ENCODE measurements around the gene KRTAP4-7. TPM values are rescaled to one million over a fixed set of nuclear protein-coding genes. Genes with fewer than 3 reads are reported as not detected.
"Not testable (repeated sequence)": the region's sequence is repeated elsewhere in the genome, so short reads cannot be mapped to it uniquely, and the experiment has no call there.

KRTAP4-7 gene
- total RNA-seq, 2 donors from 2014 or later = not detected

DNA sequence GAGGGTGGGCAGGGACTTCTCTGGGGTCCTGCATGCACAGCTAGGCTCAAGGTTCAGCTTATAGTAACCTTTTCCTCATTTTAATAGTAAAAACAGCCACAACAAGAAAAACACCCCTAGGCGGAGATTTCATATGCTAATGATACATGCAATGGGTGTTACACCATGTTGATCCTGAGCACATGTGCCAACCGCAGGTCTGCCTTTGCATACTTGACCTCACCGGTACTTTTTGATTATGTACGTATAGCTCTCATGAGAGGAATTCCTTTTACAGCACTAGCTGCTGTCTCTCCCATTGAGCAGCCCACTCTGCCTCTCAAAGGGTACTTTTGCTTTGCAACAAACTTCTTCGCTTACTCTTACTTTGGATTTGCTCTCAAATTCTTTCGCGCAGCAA is 12.1 kb downstream of the KRTAP4-7 start:
- Histone ChIP-seq H3K27me3 (no peaks in the 10 kb centered on the region), H3K36me3 (no peaks in the 10 kb centered on the region), H3K4me3 (no peak overlapping the region), H3K9me3 (no peaks in the 10 kb centered on the region), H3K4me1 (no peaks in the 10 kb centered on the region), H3K27ac (no peak overlapping the region)
- TF ChIP-seq CTCF (IDR thresholded peaks at IDR 0.05) = no peak
- no peak for DNase-seq (ENCODE audit: low spot score)

DNA sequence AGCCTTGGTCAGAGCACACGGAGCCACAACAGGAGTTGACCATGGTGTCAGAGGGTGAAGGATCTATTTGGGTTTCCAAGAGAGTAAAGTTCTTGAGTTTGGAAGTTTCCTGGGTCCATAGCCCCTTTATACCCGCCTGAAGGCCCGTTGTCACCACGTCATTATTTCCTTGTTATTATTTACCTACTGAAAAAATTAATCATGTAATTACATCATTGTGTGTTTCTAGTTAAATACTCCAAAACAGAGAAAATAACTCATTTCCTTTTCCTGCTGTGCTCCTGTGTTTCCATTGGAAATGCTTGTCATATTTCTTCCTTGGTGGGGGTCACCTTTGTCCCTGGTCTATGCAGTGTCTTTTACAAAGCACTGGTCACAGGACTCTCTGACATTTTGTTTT is 14.1 kb downstream of the KRTAP4-7 start, which contains the start of gene KRTAP4-8:
Gene KRTAP4-8 (minus strand): TSS at position 101 of the 400 bp plus-strand sequence. CDS start 58 bp downstream, at position 43.
- no peak for TF ChIP-seq CTCF (IDR thresholded peaks at IDR 0.05)
- DNase-seq (ENCODE audit: low spot score) = no peak
- no peaks in the 10 kb centered on the region for H3K27me3 ChIP-seq
- H3K36me3 ChIP-seq = no peaks in the 10 kb centered on the region
- no peak within 1 kb of the TSS for H3K27ac ChIP-seq
- H3K4me1 ChIP-seq = no peaks in the 10 kb centered on the region
- no peaks in the 10 kb centered on the region for H3K9me3 ChIP-seq
- no peak within 1 kb of the TSS for H3K4me3 ChIP-seq

DNA sequence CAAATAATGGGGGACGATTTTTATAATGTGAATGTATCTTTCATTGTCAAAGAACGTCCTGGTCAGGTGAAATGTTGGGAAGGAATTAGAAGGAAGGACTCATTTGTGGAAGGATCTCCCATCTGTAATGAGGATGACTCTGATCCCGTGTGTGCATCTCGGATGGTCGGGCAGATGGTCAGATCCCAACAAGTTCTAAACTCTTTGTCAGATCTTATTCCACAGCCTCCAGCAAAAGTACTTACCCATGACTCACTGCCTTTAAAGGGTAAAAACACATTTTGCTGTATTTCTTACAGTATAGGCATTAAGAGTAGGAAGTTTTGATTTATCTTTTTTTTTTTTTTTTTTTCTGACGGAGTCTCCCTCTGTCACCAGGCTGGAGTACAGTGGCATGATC is 14.5 kb downstream of the KRTAP4-7 start:
- Histone ChIP-seq H3K36me3 (no peaks in the 10 kb centered on the region), H3K27ac (no peak overlapping the region), H3K9me3 (no peaks in the 10 kb centered on the region), H3K4me3 (no peak overlapping the region), H3K27me3 (no peaks in the 10 kb centered on the region), H3K4me1 (no peaks in the 10 kb centered on the region)
- no peak for DNase-seq (ENCODE audit: low spot score)
- TF ChIP-seq CTCF (IDR thresholded peaks at IDR 0.05) = no peak

DNA sequence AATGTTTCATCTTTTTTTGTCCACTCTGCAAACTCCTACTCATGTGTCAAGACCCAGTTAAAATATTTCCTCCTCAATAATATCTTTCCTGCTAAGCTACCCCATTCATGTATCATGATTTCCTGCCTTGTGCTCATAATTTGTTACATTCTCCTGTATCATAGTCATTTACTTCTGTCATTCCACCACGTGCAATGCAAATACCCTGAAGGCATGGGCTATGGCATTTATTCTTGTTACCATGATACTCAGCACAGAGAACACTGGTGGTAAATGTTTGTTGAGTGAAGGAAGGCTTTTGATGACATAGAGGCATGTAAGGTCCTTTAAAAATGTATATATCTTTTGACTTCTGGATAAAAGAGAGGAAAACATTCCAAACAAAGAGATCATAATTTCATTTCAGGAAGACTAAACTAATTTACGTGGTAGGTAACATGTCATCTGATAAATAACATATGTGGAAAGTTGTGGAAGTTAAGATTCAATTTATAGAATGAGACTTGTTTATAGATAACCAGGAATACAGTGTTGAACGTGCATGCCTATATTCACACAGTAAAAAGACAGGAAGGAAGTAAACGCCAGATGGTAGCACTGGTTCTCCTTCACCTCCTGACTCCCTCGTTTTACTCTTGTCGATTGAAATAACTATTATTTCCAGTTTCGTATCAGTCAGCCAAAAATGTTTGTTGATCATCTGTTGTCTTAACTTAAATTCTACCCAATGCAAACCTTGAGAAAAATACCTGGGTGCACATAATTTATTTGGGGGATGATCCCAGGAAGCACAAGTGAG is 15.9 kb downstream of the KRTAP4-7 start:
- not testable (repeated sequence) for H3K36me3 ChIP-seq; H3K4me1 ChIP-seq; H3K27ac ChIP-seq; H3K9me3 ChIP-seq; H3K4me3 ChIP-seq; DNase-seq (ENCODE audit: low spot score); H3K27me3 ChIP-seq

DNA sequence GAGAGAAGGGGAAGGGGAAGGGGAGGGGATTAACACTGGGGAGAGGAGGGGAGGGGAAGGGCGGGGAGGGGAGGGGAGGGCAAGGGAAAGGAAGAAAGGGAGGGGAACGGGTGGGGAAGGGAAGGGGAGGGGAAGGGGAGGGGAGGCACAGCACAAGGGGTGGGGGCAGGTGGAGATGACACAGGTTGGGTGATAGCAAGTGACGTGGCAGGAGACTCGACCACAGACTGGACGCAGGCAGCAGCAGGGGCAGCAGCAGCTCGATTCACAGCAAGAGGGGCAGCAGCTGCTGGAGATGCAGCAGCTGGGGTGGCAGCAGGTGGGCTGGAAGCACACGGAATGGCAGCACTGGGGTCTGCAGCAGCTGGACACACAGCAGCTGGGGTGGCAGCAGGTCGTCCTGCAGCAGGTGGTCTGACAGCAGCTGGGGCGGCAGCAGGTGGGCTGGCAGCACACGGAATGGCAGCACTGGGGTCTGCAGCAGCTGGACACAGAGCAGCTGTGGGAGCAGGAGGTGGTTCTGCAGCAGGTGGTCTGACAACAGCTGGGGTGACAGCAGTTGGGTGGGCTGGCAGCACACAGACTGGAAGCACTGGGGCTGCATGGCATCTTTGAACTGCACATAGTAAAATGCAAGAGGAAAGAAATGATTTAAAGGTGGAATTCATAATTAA is 17.8 kb downstream of the KRTAP4-7 start, which contains the start of gene KRTAP4-16:
Gene KRTAP4-16 (minus strand): TSS at position 624 of the 674 bp plus-strand sequence. CDS start 0 bp downstream, at position 624.
- Histone ChIP-seq H3K4me3 (no peak within 1 kb of the TSS), H3K9me3 (no peaks in the 10 kb centered on the region), H3K27me3 (no peaks in the 10 kb centered on the region), H3K4me1 (no peaks in the 10 kb centered on the region), H3K27ac (no peak within 1 kb of the TSS), H3K36me3 (no peaks in the 10 kb centered on the region)
- no peak for DNase-seq (ENCODE audit: low spot score)
- no peak for TF ChIP-seq CTCF (IDR thresholded peaks at IDR 0.05)

DNA sequence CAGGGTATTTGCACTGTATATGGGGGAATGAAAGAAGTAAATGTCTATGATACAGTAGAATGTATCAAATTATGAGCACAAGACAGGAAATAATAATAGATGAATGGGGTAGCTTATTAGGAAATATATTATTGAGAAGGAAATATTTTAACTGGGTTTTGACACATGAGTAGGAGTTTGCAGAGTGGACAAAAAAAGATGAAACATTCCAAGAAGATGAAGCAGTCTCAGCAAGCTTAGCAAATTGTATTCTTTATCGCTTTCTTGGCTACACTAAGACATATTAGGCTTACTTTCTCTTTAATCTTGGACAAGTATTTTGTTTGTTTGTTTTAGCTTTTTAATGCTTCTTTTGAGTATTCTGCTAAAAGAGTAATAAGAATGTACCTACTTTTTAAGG is 19.9 kb downstream of the KRTAP4-7 start:
- Histone ChIP-seq H3K4me1 (no peaks in the 10 kb centered on the region), H3K9me3 (no peaks in the 10 kb centered on the region), H3K36me3 (no peaks in the 10 kb centered on the region), H3K27me3 (no peaks in the 10 kb centered on the region), H3K27ac (no peak overlapping the region), H3K4me3 (no peak overlapping the region)
- TF ChIP-seq CTCF (IDR thresholded peaks at IDR 0.05) = no peak
- DNase-seq (ENCODE audit: low spot score) = no peak

DNA sequence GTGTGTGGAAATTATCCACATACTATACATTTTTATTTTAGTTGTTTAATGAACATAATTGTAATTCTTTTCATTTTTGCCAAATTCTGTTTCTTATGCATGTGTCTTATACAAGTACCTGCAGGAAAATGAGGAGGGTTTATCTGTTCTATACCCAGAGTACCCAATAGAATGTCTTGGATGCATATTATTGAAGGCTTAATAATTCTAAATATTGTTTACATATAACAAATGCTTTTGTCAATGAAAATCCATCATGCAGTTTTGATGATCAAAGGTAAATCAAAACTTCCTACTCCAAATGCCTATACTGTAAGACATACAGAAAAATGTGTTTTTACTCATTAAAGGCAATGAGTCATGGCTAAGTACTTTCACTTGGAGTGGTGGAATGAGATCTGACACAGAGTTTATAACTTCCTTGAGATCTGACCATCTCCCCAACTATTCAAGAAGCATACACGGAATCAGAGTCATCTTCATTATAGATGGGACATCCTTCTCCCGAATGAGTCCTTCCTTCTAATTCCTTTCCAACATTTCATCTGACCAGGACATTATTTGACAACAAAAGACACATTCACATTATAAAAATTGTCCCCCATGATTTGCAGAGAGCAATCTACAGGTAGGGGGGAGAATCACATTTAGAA is 20.6 kb downstream of the KRTAP4-7 start:
- not testable (repeated sequence) for H3K36me3 ChIP-seq; H3K4me1 ChIP-seq; H3K27ac ChIP-seq; H3K4me3 ChIP-seq; H3K27me3 ChIP-seq; DNase-seq (ENCODE audit: low spot score); H3K9me3 ChIP-seq

DNA sequence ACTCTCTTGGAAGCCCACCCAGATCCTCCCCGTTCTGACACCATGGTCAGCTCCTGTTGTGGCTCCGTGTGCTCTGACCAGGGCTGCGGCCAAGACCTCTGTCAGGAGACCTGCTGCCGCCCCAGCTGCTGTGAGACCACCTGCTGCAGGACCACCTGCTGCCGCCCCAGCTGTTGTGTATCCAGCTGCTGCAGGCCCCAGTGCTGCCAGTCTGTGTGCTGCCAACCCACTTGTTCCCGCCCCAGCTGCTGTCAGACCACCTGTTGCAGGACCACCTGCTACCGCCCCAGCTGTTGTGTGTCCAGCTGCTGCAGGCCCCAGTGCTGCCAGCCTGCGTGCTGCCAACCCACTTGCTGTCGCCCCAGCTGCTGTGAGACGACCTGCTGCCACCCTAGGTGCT is 21.4 kb downstream of the KRTAP4-7 start, which contains the start of gene KRTAP4-9:
Gene KRTAP4-9 (plus strand): TSS at position 43 of the 400 bp plus-strand sequence. CDS start 0 bp downstream, at position 43.
- not testable (repeated sequence) for H3K27ac ChIP-seq; H3K4me1 ChIP-seq; H3K9me3 ChIP-seq; H3K4me3 ChIP-seq; DNase-seq (ENCODE audit: low spot score); H3K27me3 ChIP-seq; H3K36me3 ChIP-seq
